ENCODE measurements around the gene CHAT. TPM values are rescaled to one million over a fixed set of nuclear protein-coding genes. Genes with fewer than 3 reads are reported as not detected.
A peak's percentile ranks its signal among the peaks of the same experiment; 100 is the strongest.

The CHAT gene
- polyA plus RNA-seq (ENCODE audit: insufficient read length in 12 of 12): not detected
- long read RNA-seq, donor 1: 0 reads
- long read RNA-seq, donor 2: 0 reads
- long read RNA-seq, donor 3: 0 reads
- long read RNA-seq, donor 4: 0 reads
- long read RNA-seq, donor 5: 0 reads
- long read RNA-seq, donor 6: 0 reads
- long read RNA-seq, donor 7: 0 reads
- long read RNA-seq, donor 8: 0 reads
- long read RNA-seq, donor 9: 0 reads
- long read RNA-seq, donor 10: 0 reads
- long read RNA-seq, donor 11: 0 reads

- DNase-seq: no peak
These were observed at the start of gene CHAT for GRCh38 chr10:49613882-49614241. TSS of gene CHAT (plus strand) at chr10:49614037. CDS start at chr10:49614190, 153 bp downstream.

DNA sequence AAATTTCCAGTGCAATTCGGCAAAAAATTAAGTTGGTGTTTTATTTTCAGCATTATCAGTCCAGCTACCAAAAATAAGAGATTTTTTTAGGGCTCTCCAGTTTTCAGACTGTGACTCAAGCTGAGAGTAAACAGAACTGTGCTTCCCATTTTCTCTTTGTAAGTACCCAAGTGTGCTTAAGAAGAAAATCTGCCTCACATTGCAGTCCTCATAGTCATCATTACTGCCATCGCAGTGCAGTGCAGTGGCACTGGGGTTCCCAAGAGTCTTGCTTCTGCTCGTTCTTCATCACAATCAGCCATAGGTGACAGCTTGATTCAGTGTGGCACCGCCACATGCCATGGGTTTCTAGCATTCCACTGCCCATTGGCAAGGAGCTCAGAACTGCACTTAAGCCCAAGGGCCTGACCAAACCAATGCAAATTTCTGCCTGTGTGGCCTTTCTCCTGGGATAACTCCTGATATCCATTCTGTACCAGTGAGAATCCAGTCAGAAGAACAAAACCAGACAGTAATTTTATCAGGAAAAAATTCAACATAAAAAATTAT lies 49.3 kb upstream of the CHAT start:
- no peak for DNase-seq

- no peak for DNase-seq
These were observed 46.0 kb upstream of the CHAT start for GRCh38 chr10:49567810-49568209.

- no peak for DNase-seq
These were observed 45.6 kb upstream of the CHAT start for GRCh38 chr10:49568235-49568634.

GRCh38 chr10:49569031-49569631 lies 44.7 kb upstream of the CHAT start:
- no peak for DNase-seq

DNA sequence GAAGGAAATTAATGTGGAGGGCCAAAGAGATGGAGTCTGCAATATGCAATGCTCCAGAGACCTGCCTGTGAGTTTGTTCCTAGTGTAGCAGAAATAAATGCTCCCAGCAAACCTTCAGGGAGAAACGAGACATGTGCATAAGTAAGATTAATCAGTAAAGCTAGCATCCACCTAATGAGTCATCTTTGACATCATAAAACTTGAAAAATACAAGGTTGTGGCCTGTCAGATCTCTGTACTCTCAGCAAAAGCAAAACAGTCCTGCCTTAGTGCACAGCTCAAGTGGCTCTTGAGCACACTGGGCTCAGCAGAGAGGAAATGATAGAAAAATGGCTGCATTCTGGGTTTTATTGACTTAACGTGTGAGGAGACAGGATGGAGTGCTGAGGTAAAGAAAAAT lies 42.4 kb upstream of the CHAT start:
- no peak for DNase-seq

DNA sequence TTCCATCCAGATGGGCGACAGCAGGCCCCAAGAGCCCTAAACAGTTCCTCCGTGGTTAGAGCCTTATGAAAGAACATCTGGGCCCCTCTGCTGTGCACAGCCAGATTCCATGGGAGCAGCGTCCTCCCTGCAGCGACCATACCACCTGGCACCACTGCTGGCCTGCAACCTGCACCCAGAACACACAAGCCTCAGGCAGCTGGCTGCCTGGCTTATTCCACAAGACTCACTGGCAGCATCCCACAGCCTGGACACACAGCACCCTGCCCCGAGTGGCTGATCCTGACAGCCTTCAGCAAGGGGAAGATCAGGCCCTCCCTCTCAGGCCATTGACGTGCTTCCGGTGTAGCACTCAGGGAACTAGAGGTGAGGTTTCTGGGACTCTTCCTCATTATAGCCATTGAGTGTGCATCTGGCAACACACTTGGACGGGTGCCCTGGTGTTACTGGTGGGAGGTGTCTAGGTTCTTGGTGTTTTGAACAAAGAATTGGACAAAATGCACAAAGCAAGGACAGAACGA lies 41.2 kb upstream of the CHAT start:
- DNase-seq: no peak

- no peak for DNase-seq
These were observed 38.3 kb upstream of the CHAT start for GRCh38 chr10:49575489-49576072.

DNA sequence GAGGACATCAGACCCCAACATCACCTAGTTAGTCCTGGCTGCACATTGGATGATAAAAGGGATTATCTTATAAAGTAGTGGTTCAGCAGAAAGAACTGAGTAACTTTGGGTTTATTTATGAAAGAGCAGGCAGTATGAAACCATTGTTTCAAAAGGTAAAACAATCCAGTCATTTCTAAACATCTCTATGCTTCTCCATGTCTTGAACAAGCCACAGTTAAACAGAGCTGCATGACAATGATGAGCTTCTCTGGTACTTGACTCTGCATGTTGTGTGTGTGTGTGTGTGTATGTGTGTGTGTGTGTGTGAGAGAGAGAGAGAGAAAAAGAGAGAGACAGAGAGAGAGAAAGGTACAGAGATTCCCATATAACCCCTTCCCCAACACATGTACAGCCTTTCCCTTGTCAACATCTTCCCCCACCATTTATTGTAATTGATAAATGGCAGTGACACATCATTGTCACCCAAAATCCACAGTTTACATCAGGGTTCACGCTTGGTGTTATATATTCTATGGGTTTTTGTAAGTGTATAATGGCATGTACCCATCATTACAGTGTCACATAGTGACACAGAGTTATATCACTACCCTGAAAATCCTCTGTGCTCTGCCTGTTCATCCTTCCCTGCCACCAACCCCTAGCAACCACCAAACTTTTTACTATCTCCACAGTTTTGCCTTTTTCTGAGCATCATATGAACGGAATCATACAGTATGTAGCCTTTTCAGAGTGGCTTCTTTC lies 36.5 kb upstream of the CHAT start:
- no peak for DNase-seq

DNA sequence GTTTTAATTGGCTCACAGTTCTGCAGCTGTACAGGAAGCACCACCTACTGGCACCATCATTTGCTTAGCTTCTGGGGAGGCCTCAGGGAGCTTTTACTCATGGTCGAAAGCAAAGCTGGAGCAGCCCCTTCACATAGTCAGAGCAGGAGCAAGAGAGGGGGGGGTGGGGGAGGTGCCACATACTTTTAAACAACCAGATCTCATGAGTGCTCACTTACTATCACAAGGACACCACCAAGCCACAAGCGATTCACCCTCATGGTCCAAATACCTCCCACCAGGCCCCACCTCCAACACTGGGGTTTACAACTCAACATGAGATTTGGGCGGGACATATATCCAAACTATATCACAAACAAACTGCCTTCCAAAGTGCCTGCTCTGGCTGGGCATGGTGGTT lies 35.4 kb upstream of the CHAT start:
- no peak for DNase-seq

DNA sequence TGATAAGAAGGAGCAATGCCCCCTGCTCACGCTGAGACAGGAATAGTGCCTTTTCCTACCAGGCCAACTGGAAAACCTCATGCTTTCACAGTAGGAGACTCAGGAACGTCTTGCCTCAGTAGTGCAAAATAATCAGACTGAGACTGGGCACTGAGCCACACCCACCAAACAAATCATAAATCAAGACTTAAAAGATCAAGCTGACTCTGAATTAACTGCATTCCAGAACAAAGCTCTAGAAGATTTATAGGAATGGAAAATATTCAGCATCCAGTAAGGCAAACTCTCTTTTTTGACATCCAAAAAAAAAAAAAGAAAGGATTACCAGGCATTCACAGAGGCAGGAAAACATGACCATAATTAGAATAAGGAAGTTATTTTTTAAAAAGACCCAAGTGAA lies 34.2 kb upstream of the CHAT start:
- no peak for DNase-seq

DNA sequence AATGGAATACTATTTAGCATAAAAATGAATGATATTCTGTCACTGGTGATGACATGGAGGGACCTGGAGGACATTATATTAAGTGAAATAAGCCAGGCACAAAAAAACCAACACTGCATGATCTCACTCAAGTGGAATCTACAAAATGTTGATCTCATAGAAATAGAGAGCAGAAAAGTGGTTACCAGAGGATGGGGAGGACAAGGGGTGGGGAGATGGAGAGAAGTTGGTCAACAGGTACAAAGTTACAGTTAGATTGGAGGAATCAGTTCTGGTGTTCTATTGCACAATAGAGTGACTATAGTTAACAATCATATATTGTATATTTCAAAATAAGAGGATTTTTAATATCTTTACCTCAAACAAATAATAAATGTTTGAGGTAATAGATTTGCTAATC lies 28.4 kb upstream of the CHAT start:
- no peak for DNase-seq

DNA sequence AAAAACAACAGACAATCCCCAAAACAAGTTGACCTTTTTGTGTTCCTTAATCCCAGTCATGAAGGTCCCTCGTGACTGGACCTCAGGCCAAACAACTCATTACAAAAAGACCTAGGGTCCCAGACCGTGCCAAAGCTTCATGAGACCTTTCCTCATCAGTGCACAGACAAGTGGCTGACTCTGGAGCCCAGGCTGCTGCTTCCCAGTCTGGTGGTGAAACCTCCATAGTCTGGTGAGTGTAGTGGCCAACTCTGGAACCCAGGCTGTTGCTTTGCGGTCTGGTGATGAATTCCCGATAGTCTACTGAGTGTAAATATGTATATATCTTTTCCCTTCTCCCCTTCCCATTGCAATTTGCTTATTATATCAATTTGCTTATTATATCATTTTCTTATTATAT lies 25.9 kb upstream of the CHAT start:
- no peak for DNase-seq

DNA sequence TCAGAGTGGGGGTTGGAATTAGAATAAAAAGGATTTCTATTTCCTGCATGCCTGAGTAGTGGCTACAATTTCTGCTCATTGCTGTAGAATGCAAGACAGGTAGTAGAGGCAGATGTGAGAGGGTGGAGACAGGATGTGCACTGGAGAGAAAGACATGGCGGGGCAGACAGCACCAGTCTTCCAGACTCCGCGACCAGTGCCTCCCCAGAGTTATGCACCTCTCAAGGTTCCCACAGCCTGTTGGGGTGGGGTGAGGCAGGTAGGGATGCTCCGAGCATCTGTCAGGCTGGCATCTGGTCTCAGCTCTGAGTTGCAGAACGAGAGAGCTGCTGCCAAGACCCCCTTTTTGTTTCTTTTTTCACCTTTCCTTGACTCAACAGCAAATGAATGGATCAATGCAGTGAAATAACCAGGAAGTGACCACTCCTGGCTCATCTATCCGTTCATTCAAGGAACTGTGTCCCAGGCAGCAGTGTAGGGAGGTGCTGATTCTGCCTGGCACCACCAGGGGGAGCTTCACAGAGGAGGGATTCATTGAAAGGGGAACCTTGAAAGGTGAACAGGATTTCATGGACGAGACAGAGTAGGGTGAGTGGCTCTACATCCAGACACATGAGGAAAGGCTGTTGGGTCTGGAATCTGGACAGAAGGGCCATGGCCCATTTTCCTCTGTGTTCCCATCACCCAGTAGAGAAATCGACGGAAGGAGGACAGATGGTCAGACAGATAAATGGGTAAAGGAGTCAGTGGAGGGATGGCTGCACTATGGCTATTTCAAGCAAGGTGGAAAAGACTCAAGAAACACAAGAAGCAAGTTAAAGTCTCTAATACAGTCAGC lies 20.9 kb upstream of the CHAT start:
- DNase-seq: peak; percentile 29

- DNase-seq: no peak
These were observed 20.3 kb upstream of the CHAT start for GRCh38 chr10:49593564-49593875.

GRCh38 chr10:49593998-49594397 lies 19.8 kb upstream of the CHAT start:
- no peak for DNase-seq

DNA sequence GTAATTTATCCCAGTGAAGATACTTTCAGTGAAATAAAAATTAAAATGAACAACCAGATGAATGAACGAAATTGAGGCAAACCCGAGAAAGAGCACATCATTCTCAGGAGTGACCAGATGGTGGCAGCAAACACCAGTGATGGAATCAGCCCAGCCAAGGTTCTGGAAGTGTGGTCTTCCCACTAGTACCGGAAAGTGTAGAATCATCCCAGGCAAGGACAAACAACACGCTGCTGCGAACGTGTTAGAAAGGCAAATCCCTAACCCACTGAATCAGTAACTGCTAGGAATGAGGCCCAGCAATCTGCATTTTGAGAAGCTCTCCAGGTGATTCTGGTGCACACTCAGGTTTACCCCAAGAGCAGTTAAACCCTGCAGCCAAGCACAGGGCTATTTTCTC lies 19.2 kb upstream of the CHAT start:
- DNase-seq: peak; percentile 29

DNA sequence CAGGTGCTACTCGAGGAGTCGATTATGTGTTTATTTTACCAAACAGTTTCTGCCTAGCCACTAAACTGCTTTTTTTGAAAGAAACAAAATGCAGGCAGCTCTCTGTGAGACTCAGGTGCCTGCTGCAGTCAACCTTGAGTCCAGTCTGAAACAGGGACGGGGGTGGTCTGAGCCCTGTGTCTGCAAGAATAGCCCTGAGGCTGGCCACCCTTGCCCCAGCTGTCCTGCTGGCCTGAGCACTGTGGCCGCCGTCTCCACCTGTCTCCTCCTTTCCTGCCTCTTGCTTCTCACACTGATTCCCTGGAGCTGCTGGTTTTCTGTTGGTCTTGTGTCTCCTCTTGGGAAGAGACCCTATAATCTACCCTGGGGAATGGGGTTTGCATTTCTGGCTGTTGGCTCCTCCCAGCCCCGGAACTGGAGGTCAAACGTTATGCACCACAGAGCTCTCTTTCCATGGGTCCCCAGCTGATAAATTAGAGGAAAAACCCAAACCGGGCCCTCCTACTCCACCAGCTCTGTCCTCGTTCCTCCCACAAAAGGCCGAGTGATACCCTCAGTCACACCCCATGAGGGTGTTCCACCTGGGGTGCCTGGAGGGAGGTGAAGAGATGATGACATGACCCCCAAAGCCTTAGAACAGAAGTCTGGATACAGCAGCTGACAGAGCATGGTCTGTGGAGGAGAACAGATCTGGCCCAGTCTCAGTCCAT lies 18.7 kb upstream of the CHAT start:
- DNase-seq: no peak

DNA sequence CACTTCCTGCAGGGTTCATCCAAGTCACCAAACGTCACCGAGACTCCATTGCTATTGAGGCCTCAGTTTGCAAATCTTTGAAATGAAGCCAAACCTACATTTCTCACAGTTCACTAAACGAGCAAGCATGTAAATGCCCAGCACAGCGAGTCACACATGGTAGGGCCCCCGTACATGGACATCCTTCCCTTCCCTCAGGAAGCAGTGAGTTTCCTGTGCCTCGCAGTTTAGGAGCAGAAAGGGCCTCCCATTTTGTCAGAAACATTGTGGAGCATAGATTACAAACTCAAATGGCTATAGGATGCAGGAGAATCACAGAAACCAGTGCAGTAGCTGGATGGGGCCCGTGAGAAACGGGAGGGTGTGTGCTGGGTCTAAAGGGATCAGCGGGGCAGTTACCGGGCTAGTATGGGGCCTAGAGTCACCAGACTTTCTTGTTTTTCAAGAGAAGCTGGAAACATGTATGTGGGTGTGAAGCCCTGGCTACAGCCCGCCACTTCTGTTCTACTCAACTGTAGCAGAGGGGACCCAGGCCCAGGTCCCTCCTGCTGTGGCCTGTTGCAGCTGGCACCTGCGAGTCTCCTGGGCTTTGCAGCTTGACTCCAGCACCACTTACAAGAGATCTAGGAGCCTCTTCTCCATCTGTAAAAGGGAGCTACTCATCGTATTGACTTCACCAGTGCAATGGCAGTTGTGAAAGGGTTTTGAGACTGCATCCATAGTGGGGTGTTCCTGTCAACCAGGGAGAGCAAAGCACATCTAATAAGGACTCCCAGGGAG lies 17.9 kb upstream of the CHAT start:
- DNase-seq: no peak

- no peak for DNase-seq
These were observed 17.4 kb upstream of the CHAT start for GRCh38 chr10:49596493-49596809.
